Measurements from ENCODE around the gene UGT1A1. TPM values are rescaled to one million over a fixed set of nuclear protein-coding genes. Genes with fewer than 3 reads are reported as not detected.
"Not testable (repeated sequence)": the region's sequence is repeated elsewhere in the genome, so short reads cannot be mapped to it uniquely, and the experiment has no call there.

UGT1A1 gene
- total RNA-seq, 4 donors from 2014 or later = 0.94 TPM; not detected in 3

DNA sequence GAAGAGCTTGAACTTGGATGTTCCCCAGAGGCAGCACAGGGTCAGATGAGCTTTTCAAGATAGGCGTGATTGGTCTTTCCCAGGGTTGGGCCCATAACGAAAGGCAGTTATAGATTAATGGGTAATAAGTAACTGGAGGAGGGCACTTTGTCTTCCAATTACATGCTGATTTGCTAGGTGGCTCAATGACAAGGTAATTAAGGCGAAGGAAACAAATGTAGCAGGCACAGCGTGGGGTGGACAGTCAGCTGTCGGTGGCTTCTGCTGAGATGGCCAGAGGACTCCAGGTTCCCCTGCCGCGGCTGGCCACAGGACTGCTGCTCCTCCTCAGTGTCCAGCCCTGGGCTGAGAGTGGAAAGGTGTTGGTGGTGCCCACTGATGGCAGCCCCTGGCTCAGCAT, 41.5 kb upstream of the UGT1A1 start, which contains the start of gene UGT1A4:
TSS of gene UGT1A4 (plus strand) at position 185 of the 400 bp plus-strand sequence. CDS start at position 270, 85 bp downstream.
- no peaks in the 10 kb centered on the region for H3K36me3 ChIP-seq
- no peak for ATAC-seq
- no peaks in the 10 kb centered on the region for H3K4me1 ChIP-seq
- no peaks in the 10 kb centered on the region for H3K9me3 ChIP-seq
- WGBS, 2 donors (ENCODE audit: low coverage in 1 of 2) = 81 to 90% methylated on average over 2 to 7 of the region's 7 CpGs
- no peak within 1 kb of the TSS for H3K4me3 ChIP-seq
- no peak for TF ChIP-seq POLR2AphosphoS5 (IDR thresholded peaks at IDR 0.05)
- no peak for TF ChIP-seq EP300 (IDR thresholded peaks at IDR 0.05)
- TF ChIP-seq POLR2A (IDR thresholded peaks at IDR 0.05) = no peak
- TF ChIP-seq CTCF (IDR thresholded peaks at IDR 0.05) = no peak
- peaks cover 39% of the 10 kb centered on the region for H3K27me3 ChIP-seq
- no peak within 1 kb of the TSS for H3K27ac ChIP-seq

DNA sequence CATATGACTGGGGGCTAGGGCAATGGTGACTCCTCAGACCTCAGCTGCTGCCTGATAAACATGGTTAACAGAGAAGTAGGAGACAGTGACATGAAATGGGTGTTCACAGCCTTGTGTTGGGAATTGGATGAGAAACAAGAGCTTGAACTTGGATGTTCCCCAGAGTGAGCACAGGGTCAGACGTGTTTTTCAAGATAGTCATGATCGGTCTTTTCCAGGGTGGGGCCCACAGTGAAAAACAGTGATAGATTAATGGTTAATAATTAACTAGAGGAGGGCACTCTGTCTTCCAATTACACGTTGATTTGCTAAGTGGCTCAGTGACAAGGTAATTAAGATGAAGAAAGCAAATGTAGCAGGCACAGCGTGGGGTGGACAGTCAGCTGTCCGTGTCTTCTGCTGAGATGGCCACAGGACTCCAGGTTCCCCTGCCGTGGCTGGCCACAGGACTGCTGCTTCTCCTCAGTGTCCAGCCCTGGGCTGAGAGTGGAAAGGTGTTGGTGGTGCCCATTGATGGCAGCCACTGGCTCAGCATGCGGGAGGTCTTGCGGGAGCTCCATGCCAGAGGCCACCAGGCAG, 31.3 kb upstream of the UGT1A1 start, which contains the start of gene UGT1A3:
TSS of gene UGT1A3 (plus strand) at position 320 of the 579 bp plus-strand sequence. CDS start at position 405, 85 bp downstream.
- Histone ChIP-seq H3K27ac (no peak within 1 kb of the TSS), H3K4me1 (no peaks in the 10 kb centered on the region), H3K27me3 (peaks cover 11% of the 10 kb centered on the region), H3K4me3 (no peak within 1 kb of the TSS), H3K9me3 (no peaks in the 10 kb centered on the region), H3K36me3 (no peaks in the 10 kb centered on the region)
- no peak for ATAC-seq
- TF ChIP-seq EP300 (IDR thresholded peaks at IDR 0.05) (no peak), POLR2A (IDR thresholded peaks at IDR 0.05) (no peak), POLR2AphosphoS5 (IDR thresholded peaks at IDR 0.05) (no peak), CTCF (IDR thresholded peaks at IDR 0.05) (no peak)
- WGBS, 2 donors (ENCODE audit: low coverage in 1 of 2) = 71 to 78% methylated on average over 3 to 5 of the region's 8 CpGs

GRCh38 chr2:233736868-233737653, 23.0 kb upstream of the UGT1A1 start:
- not testable (repeated sequence) for ATAC-seq, H3K9me3 ChIP-seq, H3K4me1 ChIP-seq, H3K4me3 ChIP-seq, H3K27ac ChIP-seq, H3K36me3 ChIP-seq
- H3K27me3 ChIP-seq = peaks cover 16% of the 10 kb centered on the region
- WGBS, 2 donors (ENCODE audit: low coverage in 1 of 2) = 78% methylated on average over 9 of the region's 14 CpGs; no CpG with 5 or more reads in 1 of the 2 donors

GRCh38 chr2:233740870-233741269, 19.2 kb upstream of the UGT1A1 start:
- ATAC-seq = no peak
- Histone ChIP-seq H3K27me3 (peaks cover 18% of the 10 kb centered on the region), H3K4me3 (no peak overlapping the region), H3K36me3 (no peaks in the 10 kb centered on the region), H3K9me3 (no peaks in the 10 kb centered on the region), H3K4me1 (no peaks in the 10 kb centered on the region), H3K27ac (no peak overlapping the region)
- WGBS, 2 donors (ENCODE audit: low coverage in 1 of 2) = 50 to 64% methylated on average over 1 to 2 of the region's 2 CpGs
- TF ChIP-seq POLR2AphosphoS5 (IDR thresholded peaks at IDR 0.05) = no peak
- TF ChIP-seq POLR2A (IDR thresholded peaks at IDR 0.05) = no peak
- TF ChIP-seq CTCF (IDR thresholded peaks at IDR 0.05) = no peak
- no peak for TF ChIP-seq EP300 (IDR thresholded peaks at IDR 0.05)

GRCh38 chr2:233743464-233744259, 16.4 kb upstream of the UGT1A1 start:
- TF ChIP-seq CTCF (IDR thresholded peaks at IDR 0.05) (no peak), EP300 (IDR thresholded peaks at IDR 0.05) (no peak), POLR2A (IDR thresholded peaks at IDR 0.05) (no peak), POLR2AphosphoS5 (IDR thresholded peaks at IDR 0.05) (no peak)
- Histone ChIP-seq H3K27ac (no peak overlapping the region), H3K9me3 (no peaks in the 10 kb centered on the region), H3K4me1 (no peaks in the 10 kb centered on the region), H3K4me3 (no peak overlapping the region), H3K27me3 (peaks cover 3% of the 10 kb centered on the region), H3K36me3 (no peaks in the 10 kb centered on the region)
- WGBS, 2 donors (ENCODE audit: low coverage in 1 of 2) = 90% methylated on average over 24 of the region's 46 CpGs; no CpG with 5 or more reads in 1 of the 2 donors
- ATAC-seq = no peak

Measured in gastroesophageal sphincter (tissue), 4 donors.